H1 (cell line): ENCODE measurements around the gene SPRR1B. TPM values are rescaled to one million over a fixed set of nuclear protein-coding genes. Genes with fewer than 3 reads are reported as not detected.

ENCODE experiments used
- CTCF ChIA-PET: fragments of 300-600 bp; sonication (Branson Sonifier 250); formaldehyde crosslinking; loops from one replicate; lab custom pipeline; 2021; ENCODE audit not compliant: partially characterized antibody; lab: Charles Lee
- POLR2A ChIA-PET: fragments of 300-600 bp; sonication (Branson Sonifier 250); formaldehyde crosslinking; loops from one replicate; lab custom pipeline; 2021; ENCODE audit warnings: inconsistent platforms; ENCODE audit not compliant: partially characterized antibody; lab: Charles Lee
- DNase-seq, 2 experiments: peaks; one replicate each; pipeline versions ENCODE4 v3.0.0 to v3.0.0-alpha.2; 2010 to 2022; ENCODE audit warnings: low spot score in 2 of 2, low read depth in 1 of 2, mixed read lengths in 1 of 2
- FAIRE-seq: peaks from 2 replicates; lab custom pipeline; 2011; peaks lifted over from hg19 to GRCh38; lab: Jason Lieb, UNC
- H2AFZ ChIP-seq: 2 replicates; pipeline ENCODE4 v1.8.1; 2012; ENCODE audit warnings: low read length, inconsistent platforms
- H2AK5ac ChIP-seq: 2 replicates; pipeline ENCODE4 v1.6.1; 2013; ENCODE audit warnings: low read depth, low read length
- H2BK120ac ChIP-seq: replicated peaks from 2 replicates; pipeline ENCODE3; 2013; ENCODE audit warnings: low read depth, low read length, inconsistent platforms
- H2BK12ac ChIP-seq: 2 replicates; pipeline ENCODE4 v1.6.1; 2013; ENCODE audit warnings: low read depth, low read length
- H2BK15ac ChIP-seq: 2 replicates; pipeline ENCODE4 v1.6.1; 2013; ENCODE audit warnings: low read length
- H2BK20ac ChIP-seq: 2 replicates; pipeline ENCODE4 v1.6.1; 2013; ENCODE audit warnings: low read length
- H2BK5ac ChIP-seq: 2 replicates; pipeline ENCODE4 v1.6.1; 2013; ENCODE audit warnings: low read depth, low read length
- H3K14ac ChIP-seq: 2 replicates; pipeline ENCODE4 v1.6.1; 2013; ENCODE audit warnings: inconsistent platforms; ENCODE audit not compliant: insufficient read length
- H3K18ac ChIP-seq: 2 replicates; pipeline ENCODE4 v1.6.1; 2013; ENCODE audit warnings: low read length; ENCODE audit errors: extremely low read depth
- H3K23ac ChIP-seq: 2 replicates; pipeline ENCODE4 v1.6.1; 2013; ENCODE audit warnings: inconsistent platforms; ENCODE audit not compliant: insufficient read length
- H3K23me2 ChIP-seq: 2 replicates; pipeline ENCODE4 v1.6.1; 2013; ENCODE audit warnings: low read depth, low read length
- H3K27ac ChIP-seq: 2 replicates; pipeline ENCODE4 v1.6.1; 2011; ENCODE audit warnings: low read depth, low read length, inconsistent platforms
- H3K27me3 ChIP-seq, 4 experiments: replicated peaks in 1 of 4; 1 replicate in 1 of 4; 2 replicates in 3 of 4; pipeline versions ENCODE4 v1.6.1 to v1.8.1; 2011 to 2013; ENCODE audit warnings: low read length in 3 of 4, mild to moderate bottlenecking in 3 of 4, inconsistent platforms in 2 of 4, mixed read lengths in 2 of 4, moderate library complexity in 1 of 4; ENCODE audit not compliant: control insufficient read depth in 3 of 4, insufficient read depth in 3 of 4; ENCODE audit errors: extremely low read depth in 1 of 4
- H3K36me3 ChIP-seq, 4 experiments: 2 replicates each; pipeline versions ENCODE4 v1.6.1 to v1.8.1; 2011 to 2013; ENCODE audit warnings: mild to moderate bottlenecking in 4 of 4, low read length in 3 of 4, moderate library complexity in 2 of 4, control low read depth in 1 of 4, inconsistent platforms in 1 of 4; ENCODE audit not compliant: insufficient read depth in 4 of 4, control insufficient read depth in 2 of 4
- H3K4ac ChIP-seq: replicated peaks from 2 replicates; pipeline ENCODE3; 2013; ENCODE audit warnings: low read length, low read depth, mixed read lengths, inconsistent platforms; ENCODE audit not compliant: insufficient read length
- H3K4me1 ChIP-seq, 4 experiments: replicated peaks in 1 of 4; 1 replicate in 1 of 4; 2 replicates in 3 of 4; pipeline versions ENCODE4 v1.6.1 to v1.8.1; 2011 to 2013; ENCODE audit warnings: low read length in 3 of 4, inconsistent platforms in 2 of 4, mixed read lengths in 1 of 4; ENCODE audit not compliant: insufficient read depth in 4 of 4, control insufficient read depth in 3 of 4
- H3K4me2 ChIP-seq, 2 experiments: 2 replicates each; pipeline versions ENCODE4 v1.6.1 to v1.8.1; 2011 to 2013; ENCODE audit warnings: low read depth in 2 of 2, low read length in 2 of 2, control low read depth in 1 of 2, inconsistent platforms in 1 of 2, mild to moderate bottlenecking in 1 of 2; ENCODE audit not compliant: insufficient read depth in 1 of 2
- H3K4me3 ChIP-seq, 4 experiments: fragments of 200-600, 300-600 bp in 1 of 4; sonication (generic), shearing (Covaris generic), sonication (Bioruptor Twin) in 1 of 4; 2 replicates each; pipeline versions ENCODE4 v1.5.1 to v1.8.1; 2011 to 2016; ENCODE audit warnings: low read length in 4 of 4, low read depth in 3 of 4, control low read depth in 2 of 4, inconsistent platforms in 2 of 4, mild to moderate bottlenecking in 2 of 4, mixed read lengths in 1 of 4, moderate library complexity in 1 of 4; ENCODE audit not compliant: insufficient read depth in 2 of 4; ENCODE audit errors: extremely low read depth in 1 of 4
- H3K56ac ChIP-seq: replicated peaks from 2 replicates; pipeline ENCODE3; 2013; ENCODE audit warnings: low read depth, mild to moderate bottlenecking, mixed read lengths, low read length, inconsistent platforms; ENCODE audit not compliant: insufficient read length
- H3K79me1 ChIP-seq: 2 replicates; pipeline ENCODE4 v1.6.1; 2013; ENCODE audit warnings: low read depth, low read length, control low read depth
- H3K79me2 ChIP-seq, 2 experiments: 2 replicates each; pipeline versions ENCODE4 v1.6.1 to v1.8.1; 2012 to 2013; ENCODE audit warnings: low read length in 2 of 2, mild to moderate bottlenecking in 2 of 2, inconsistent platforms in 1 of 2; ENCODE audit not compliant: insufficient read depth in 2 of 2, control insufficient read depth in 1 of 2
- H3K9ac ChIP-seq, 4 experiments: replicated peaks in 1 of 4; 1 replicate in 1 of 4; 2 replicates in 3 of 4; pipeline versions ENCODE4 v1.6.1 to v1.8.1; 2011 to 2013; ENCODE audit warnings: low read depth in 3 of 4, low read length in 3 of 4, control low read depth in 2 of 4, mild to moderate bottlenecking in 2 of 4, moderate library complexity in 2 of 4, inconsistent platforms in 1 of 4; ENCODE audit errors: extremely low read depth in 1 of 4
- H3K9me3 ChIP-seq, 2 experiments: 2 replicates each; pipeline versions ENCODE4 v1.6.1 to v1.8.1; 2012 to 2013; ENCODE audit warnings: mild to moderate bottlenecking in 2 of 2, moderate library complexity in 2 of 2, control low read depth in 1 of 2, inconsistent platforms in 1 of 2, low read depth in 1 of 2, low read length in 1 of 2, mixed read lengths in 1 of 2; ENCODE audit not compliant: insufficient read depth in 2 of 2
- H4K20me1 ChIP-seq, 2 experiments: replicated peaks in 1 of 2; 2 replicates each; pipeline versions ENCODE3 to v1.8.1; 2011 to 2013; ENCODE audit warnings: inconsistent platforms in 2 of 2, low read length in 2 of 2, mild to moderate bottlenecking in 1 of 2; ENCODE audit not compliant: insufficient read depth in 2 of 2, control insufficient read depth in 1 of 2
- H4K5ac ChIP-seq: 2 replicates; pipeline ENCODE4 v1.6.1; 2013; ENCODE audit warnings: low read length, low read depth, mixed read lengths, inconsistent platforms; ENCODE audit not compliant: insufficient read length
- H4K8ac ChIP-seq: 2 replicates; pipeline ENCODE4 v1.8.0; 2013; ENCODE audit warnings: mild to moderate bottlenecking, moderate library complexity, low read length, inconsistent platforms; ENCODE audit not compliant: insufficient read depth; ENCODE audit errors: extremely low read depth
- H4K91ac ChIP-seq: replicated peaks from 2 replicates; pipeline ENCODE3; 2013; ENCODE audit warnings: low read length, mixed read lengths, inconsistent platforms; ENCODE audit not compliant: insufficient read length
- CEBPB ChIP-seq: IDR thresholded peaks from 2 replicates; pipeline ENCODE4 v1.6.1; 2012; ENCODE audit warnings: low read depth, low read length
- JUN ChIP-seq: IDR thresholded peaks from 2 replicates; pipeline ENCODE4 v1.6.1; 2011; ENCODE audit warnings: low read depth, mild to moderate bottlenecking, improper control_type of control experiment, low read length
- RFX5 ChIP-seq: IDR thresholded peaks from 2 replicates; pipeline ENCODE4 v1.6.1; 2011; ENCODE audit warnings: low read depth, low read length, improper control_type of control experiment, borderline replicate concordance
- RXRA ChIP-seq: IDR thresholded peaks from 2 replicates; pipeline ENCODE4 v1.6.1; 2011; ENCODE audit warnings: low read depth, mild to moderate bottlenecking, low read length, moderate library complexity; ENCODE audit not compliant: insufficient read depth
- YY1 ChIP-seq: IDR thresholded peaks from 2 replicates; pipeline ENCODE4 v1.6.1; 2011; ENCODE audit warnings: low read depth, mild to moderate bottlenecking, low read length
- long read RNA-seq, 2 experiments: library from RNA in 1 of 2; library from capped mRNA in 1 of 2; stranded (forward); transcript quantifications; one replicate each; pipeline ENCODE4 v2.0.0, GENCODE V29; 2021; ENCODE audit warnings: inconsistent platforms in 1 of 2
- polyA minus RNA-seq, 3 experiments: library from RNA; depleted of rRNA, polyadenylated mRNA; stranded (reverse); fragments of >200 nt; gene quantifications; 1 replicate in 2 of 3; 2 replicates in 1 of 3; pipeline ENCODE4 v1.2.3, GENCODE V29; 2011
- polyA plus RNA-seq, 7 experiments: library from polyadenylated mRNA; depleted of rRNA in 3 of 7; stranded (reverse) in 5 of 7; unstranded in 2 of 7; fragments of >200 nt in 5 of 7; fragments of 200-250 nt in 2 of 7; gene quantifications; 1 replicate in 5 of 7; 2 replicates in 1 of 7; 4 replicates in 1 of 7; pipeline versions ENCODE4 v1.2.1 to v1.2.3, GENCODE V29; 2011 to 2013; ENCODE audit warnings: missing spikeins in 2 of 7, mixed read lengths in 2 of 7
- total RNA-seq: library from RNA; stranded (reverse); fragmentation: NEBNext Ultra II Directional; extraction: Animal tissue kit (Norgen Biotek cat#: 25700); gene quantifications from 2 replicates; pipeline ENCODE4 v1.2.1, GENCODE V29; 2021

The SPRR1B gene
- total RNA-seq (not detected in 2 replicates), polyA plus RNA-seq (2011; rRNA removed) (0.16 and 0.23 TPM in 2 replicates), polyA minus RNA-seq (2011; rRNA and poly(A)+ RNA removed) (not detected in 2 replicates)
- polyA plus RNA-seq (2011; cell fraction: cytosol; rRNA removed): 0.22 TPM
- not detected for polyA plus RNA-seq (2011; cell fraction: nucleus; rRNA removed)
- 0.42 TPM in 1 of 4 replicates, not detected in the others for polyA plus RNA-seq (2012, experiment 1 of 2)
- not detected for polyA plus RNA-seq (2012, experiment 2 of 2)
- 0.16 TPM for polyA plus RNA-seq (2013, experiment 1 of 2)
- 0.13 TPM for polyA plus RNA-seq (2013, experiment 2 of 2)
- polyA minus RNA-seq (2011; cell fraction: cytosol; rRNA and poly(A)+ RNA removed): not detected
- not detected for polyA minus RNA-seq (2011; cell fraction: nucleus; rRNA and poly(A)+ RNA removed)
- long read RNA-seq, experiment 1: 0 reads
- long read RNA-seq, experiment 2: 0 reads

GRCh38 chr1:153030895-153031294 is at the start of gene SPRR1B:
TSS of gene SPRR1B (plus strand) at chr1:153031203. CDS start at chr1:153032346, 1,143 bp downstream.
- Histone ChIP-seq H3K56ac (no peak within 1 kb of the TSS), H3K14ac (no peak within 1 kb of the TSS), H4K5ac (no peak within 1 kb of the TSS), H3K27ac (no peak within 1 kb of the TSS), H4K91ac (no peak within 1 kb of the TSS), H3K79me1 (no peaks in the 10 kb centered on the region), H3K79me2 (no peaks in the 10 kb centered on the region), H3K9ac (no peak within 1 kb of the TSS), H4K8ac (no peak within 1 kb of the TSS; the same call in 1 of the 2 replicates), H2AK5ac (no peak within 1 kb of the TSS), H3K9me3 (no peaks in the 10 kb centered on the region), H3K4ac (no peak within 1 kb of the TSS), H2BK5ac (no peak within 1 kb of the TSS), H2AFZ (no peak within 1 kb of the TSS), H3K36me3 (no peaks in the 10 kb centered on the region), H3K4me2 (no peak within 1 kb of the TSS), H3K23me2 (no peaks in the 10 kb centered on the region), H3K23ac (no peak within 1 kb of the TSS), H3K18ac (no peak within 1 kb of the TSS), H3K4me3 (no peak within 1 kb of the TSS), H2BK12ac (no peak within 1 kb of the TSS), H3K27me3 (peaks cover 0 to 1% (median 0%) of the 10 kb centered on the region in 4 experiments; a peak in 1 of 7 replicates), H4K20me1 (no peaks in the 10 kb centered on the region), H2BK15ac (no peak within 1 kb of the TSS), H3K4me1 (no peaks in the 10 kb centered on the region), H2BK20ac (no peak within 1 kb of the TSS), H2BK120ac (no peak within 1 kb of the TSS)
- TF ChIP-seq JUN (no peak), RXRA (no peak), RFX5 (no peak), YY1 (no peak), CEBPB (no peak)
- FAIRE-seq (no peak), DNase-seq (no peak)
- ChIA-PET POLR2A (no interaction called here), CTCF (interaction anchor here (0.9 kb wide), 1 partner anchor 162 kb away, joined by 4 read pairs; no protein-coding TSS in a partner anchor)
